ENCODE data around the gene MCCC2. TPM values are rescaled to one million over a fixed set of nuclear protein-coding genes. Genes with fewer than 3 reads are reported as not detected.

Gene MCCC2
- total and polyA plus RNA-seq, 2 experiments from 2014 or later, result 31.9 to 59.1 TPM

DNA sequence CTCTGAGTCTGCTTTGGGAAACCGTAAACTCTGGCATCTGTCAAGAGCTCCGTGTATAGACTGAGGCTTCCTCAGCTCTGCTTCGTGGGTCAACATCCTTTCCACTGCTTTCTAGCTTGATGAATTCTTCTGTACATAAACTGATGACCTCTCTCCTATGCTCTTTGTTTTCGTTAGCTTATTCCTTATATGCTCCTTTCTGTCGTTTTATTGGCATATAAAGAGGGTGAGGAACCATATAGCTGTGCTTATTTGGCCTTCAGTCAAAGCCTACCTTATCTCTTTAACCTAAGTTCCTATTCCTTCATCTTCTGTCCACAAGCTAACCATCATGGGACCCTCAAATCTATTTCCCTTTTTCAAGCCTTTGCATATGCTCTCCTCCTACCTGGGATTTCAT is 92.6 kb downstream of the MCCC2 start (continued):
- TF ChIP-seq, protein P1, sequence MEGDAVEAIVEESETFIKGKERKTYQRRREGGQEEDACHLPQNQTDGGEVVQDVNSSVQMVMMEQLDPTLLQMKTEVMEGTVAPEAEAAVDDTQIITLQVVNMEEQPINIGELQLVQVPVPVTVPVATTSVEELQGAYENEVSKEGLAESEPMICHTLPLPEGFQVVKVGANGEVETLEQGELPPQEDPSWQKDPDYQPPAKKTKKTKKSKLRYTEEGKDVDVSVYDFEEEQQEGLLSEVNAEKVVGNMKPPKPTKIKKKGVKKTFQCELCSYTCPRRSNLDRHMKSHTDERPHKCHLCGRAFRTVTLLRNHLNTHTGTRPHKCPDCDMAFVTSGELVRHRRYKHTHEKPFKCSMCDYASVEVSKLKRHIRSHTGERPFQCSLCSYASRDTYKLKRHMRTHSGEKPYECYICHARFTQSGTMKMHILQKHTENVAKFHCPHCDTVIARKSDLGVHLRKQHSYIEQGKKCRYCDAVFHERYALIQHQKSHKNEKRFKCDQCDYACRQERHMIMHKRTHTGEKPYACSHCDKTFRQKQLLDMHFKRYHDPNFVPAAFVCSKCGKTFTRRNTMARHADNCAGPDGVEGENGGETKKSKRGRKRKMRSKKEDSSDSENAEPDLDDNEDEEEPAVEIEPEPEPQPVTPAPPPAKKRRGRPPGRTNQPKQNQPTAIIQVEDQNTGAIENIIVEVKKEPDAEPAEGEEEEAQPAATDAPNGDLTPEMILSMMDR (conservative IDR thresholded peaks at IDR 0.05; ENCODE audit: low read depth in 2 of 2), result no peak
- no peak for TF ChIP-seq EZH2phosphoT487 (IDR thresholded peaks at IDR 0.05; ENCODE audit: unreplicated experiment)
- TF ChIP-seq NANOG (IDR thresholded peaks at IDR 0.05; ENCODE audit: borderline replicate concordance), result no peak
- TF ChIP-seq, protein P2, sequence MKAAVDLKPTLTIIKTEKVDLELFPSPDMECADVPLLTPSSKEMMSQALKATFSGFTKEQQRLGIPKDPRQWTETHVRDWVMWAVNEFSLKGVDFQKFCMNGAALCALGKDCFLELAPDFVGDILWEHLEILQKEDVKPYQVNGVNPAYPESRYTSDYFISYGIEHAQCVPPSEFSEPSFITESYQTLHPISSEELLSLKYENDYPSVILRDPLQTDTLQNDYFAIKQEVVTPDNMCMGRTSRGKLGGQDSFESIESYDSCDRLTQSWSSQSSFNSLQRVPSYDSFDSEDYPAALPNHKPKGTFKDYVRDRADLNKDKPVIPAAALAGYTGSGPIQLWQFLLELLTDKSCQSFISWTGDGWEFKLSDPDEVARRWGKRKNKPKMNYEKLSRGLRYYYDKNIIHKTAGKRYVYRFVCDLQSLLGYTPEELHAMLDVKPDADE (IDR thresholded peaks at IDR 0.05), result no peak
- TF ChIP-seq EZH2 (IDR thresholded peaks at IDR 0.05; ENCODE audit: low read depth, unreplicated experiment), result no peak
- no peak for TF ChIP-seq CREB1 (CRISPR knock-in tag; IDR thresholded peaks at IDR 0.05; ENCODE audit: low read depth)

DNA sequence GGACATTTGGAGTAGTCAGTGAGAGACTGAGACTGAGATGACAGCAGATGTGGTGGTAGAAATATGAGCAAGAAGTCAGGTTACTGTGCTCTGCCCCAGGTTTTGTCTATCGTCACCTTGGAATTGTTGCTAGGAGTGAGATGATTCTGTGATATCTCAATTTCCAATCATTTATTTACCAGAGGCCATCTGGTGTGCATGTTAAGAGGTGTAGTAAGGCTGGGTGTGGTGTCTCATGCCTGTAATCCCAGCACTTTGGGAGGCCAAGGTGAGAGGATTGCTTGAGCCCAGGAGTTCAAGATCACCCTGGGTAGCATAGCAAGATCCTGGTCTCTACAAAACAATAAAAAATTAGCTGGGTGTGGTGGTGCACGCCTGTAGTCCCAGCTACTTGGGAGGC is 93.4 kb downstream of the MCCC2 start:
- Mint-ChIP-seq H3K36me3 (ENCODE audit: low read depth) (no peaks in the 10 kb centered on the region), H3K9me3 (peaks cover 16% of the 10 kb centered on the region; the same call in 2 of the 3 replicates), H3K4me3 (no peak overlapping the region), H3K4me1 (0 out of 3 replicates have a peak, but pooled peaks cover 2% of the 10 kb centered on the region), H3K27ac (no peak overlapping the region), H3K27me3 (ENCODE audit: insufficient read depth, low read depth, poor library complexity) (peaks cover 3% of the 10 kb centered on the region)
- H4K20me1 ChIP-seq (replicated peaks; ENCODE audit: insufficient read depth), result no peaks in the 10 kb centered on the region
- no peak overlapping the region for H3K27ac ChIP-seq (ENCODE audit: low read depth)
- no peak overlapping the region for H3K4me2 ChIP-seq
- H3K36me3 ChIP-seq (ENCODE audit: insufficient read depth), result no peaks in the 10 kb centered on the region
- H3K79me2 ChIP-seq (replicated peaks; ENCODE audit: insufficient read depth), result no peaks in the 10 kb centered on the region
- DNase-seq (ENCODE audit: low spot score) (no peak), ATAC-seq (no peak)
- no peaks in the 10 kb centered on the region for H3K4me1 ChIP-seq (ENCODE audit: insufficient read depth)
- H3K9me2 ChIP-seq (ENCODE audit: insufficient read depth), result no peaks in the 10 kb centered on the region
- H3K4me3 ChIP-seq, result no peak overlapping the region
- TF ChIP-seq, protein P1 (conservative IDR thresholded peaks at IDR 0.05; ENCODE audit: low read depth in 2 of 2), result no peak
- no peak for TF ChIP-seq CREB1 (CRISPR knock-in tag; IDR thresholded peaks at IDR 0.05; ENCODE audit: low read depth)
- H3K27me3 ChIP-seq (ENCODE audit: insufficient read depth), result no peaks in the 10 kb centered on the region
- H2AFZ ChIP-seq, result no peak overlapping the region
- H3F3A ChIP-seq (replicated peaks; ENCODE audit: low read depth), result no peaks in the 10 kb centered on the region

DNA sequence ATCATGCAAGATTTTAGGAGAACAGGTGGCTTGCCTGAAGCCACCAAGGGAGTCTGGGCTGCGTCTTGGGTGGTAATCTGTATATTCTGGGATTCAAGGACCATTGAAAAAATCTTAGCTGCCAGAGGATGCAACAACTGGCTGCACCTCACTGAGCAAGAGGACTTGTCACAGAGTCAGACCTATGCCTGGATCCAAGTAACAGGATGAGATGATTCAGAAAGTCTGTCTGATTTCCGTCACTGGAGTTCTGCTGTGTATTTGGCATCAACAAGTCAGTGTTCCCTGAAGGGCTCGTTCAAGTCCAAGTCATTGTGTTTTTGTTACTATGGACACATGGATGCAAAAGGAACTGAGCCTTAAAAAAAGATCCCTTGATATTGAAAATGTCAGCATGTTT is 94.2 kb downstream of the MCCC2 start:
- ATAC-seq (no peak), DNase-seq (ENCODE audit: low spot score) (no peak)
- Histone ChIP-seq H3K4me2 (no peak overlapping the region), H4K20me1 (replicated peaks; ENCODE audit: insufficient read depth) (no peaks in the 10 kb centered on the region), H3K4me1 (ENCODE audit: insufficient read depth) (no peaks in the 10 kb centered on the region), H3K4me3 (no peak overlapping the region), H3K36me3 (ENCODE audit: insufficient read depth) (no peaks in the 10 kb centered on the region), H2AFZ (no peak overlapping the region), H3K9me2 (ENCODE audit: insufficient read depth) (no peaks in the 10 kb centered on the region), H3K27me3 (ENCODE audit: insufficient read depth) (no peaks in the 10 kb centered on the region), H3K79me2 (replicated peaks; ENCODE audit: insufficient read depth) (no peaks in the 10 kb centered on the region), H3F3A (replicated peaks; ENCODE audit: low read depth) (no peaks in the 10 kb centered on the region), H3K27ac (ENCODE audit: low read depth) (no peak overlapping the region)
- peaks cover 2% of the 10 kb centered on the region; the same call in 1 of the 3 replicates for H3K36me3 Mint-ChIP-seq (ENCODE audit: low read depth)
- peaks cover 3% of the 10 kb centered on the region for H3K27me3 Mint-ChIP-seq (ENCODE audit: insufficient read depth, low read depth, poor library complexity)
- H3K4me3 Mint-ChIP-seq, result no peak overlapping the region
- H3K9me3 Mint-ChIP-seq, result peaks cover 21% of the 10 kb centered on the region; the same call in 2 of the 3 replicates
- H3K27ac Mint-ChIP-seq, result no peak overlapping the region
- H3K4me1 Mint-ChIP-seq, result 0 out of 3 replicates have a peak, but pooled peaks cover 4% of the 10 kb centered on the region
- TF ChIP-seq EZH2 (IDR thresholded peaks at IDR 0.05; ENCODE audit: low read depth, unreplicated experiment) (no peak), EZH2phosphoT487 (IDR thresholded peaks at IDR 0.05; ENCODE audit: unreplicated experiment) (no peak), CREB1 (CRISPR knock-in tag; IDR thresholded peaks at IDR 0.05; ENCODE audit: low read depth) (no peak)
- TF ChIP-seq, protein P2 (IDR thresholded peaks at IDR 0.05), result no peak

Data from GM23338 (cell line).